Measurements from ENCODE around the gene ITIH4. TPM values are rescaled to one million over a fixed set of nuclear protein-coding genes. Genes with fewer than 3 reads are reported as not detected.
A peak's percentile ranks its signal among the peaks of the same experiment; 100 is the strongest.

ITIH4 gene
- total RNA-seq, 6 donors from 2014 or later, result 9.9 to 102 (median 21.8) TPM

- Histone ChIP-seq H3K36me3 (no peaks in the 10 kb centered on the region), H3K27ac (no peak overlapping the region), H3K4me3 (no peak overlapping the region), H3K27me3 (no peaks in the 10 kb centered on the region), H3K4me1 (no peaks in the 10 kb centered on the region), H3K9me3 (no peaks in the 10 kb centered on the region)
- TF ChIP-seq CTCF (IDR thresholded peaks at IDR 0.05), result no peak
- TF ChIP-seq EP300 (IDR thresholded peaks at IDR 0.05), result no peak
- no peak for TF ChIP-seq POLR2A (IDR thresholded peaks at IDR 0.05)
- 90 to 92% methylated on average over 2 to 5 of the region's 5 CpGs for WGBS, 2 donors
- DNase-seq (no peak), ATAC-seq (ENCODE audit: low FRiP score in 2 of 2) (no peak)
These were observed 45.4 kb downstream of the ITIH4 start for GRCh38 chr3:52784931-52785590.

GRCh38 chr3:52784021-52784621 is 46.4 kb downstream of the ITIH4 start:
- no peak overlapping the region for H3K4me3 ChIP-seq
- ATAC-seq (ENCODE audit: low FRiP score in 2 of 2) (no peak), DNase-seq (no peak)
- no peak overlapping the region for H3K27ac ChIP-seq
- H3K4me1 ChIP-seq, result no peaks in the 10 kb centered on the region
- no peaks in the 10 kb centered on the region for H3K36me3 ChIP-seq
- no peaks in the 10 kb centered on the region for H3K27me3 ChIP-seq
- no peaks in the 10 kb centered on the region for H3K9me3 ChIP-seq
- 92 to 94% methylated on average over 13 to 18 of the region's 18 CpGs for WGBS, 2 donors
- no peak for TF ChIP-seq POLR2AphosphoS5 (IDR thresholded peaks at IDR 0.05)
- no peak for TF ChIP-seq EP300 (IDR thresholded peaks at IDR 0.05)
- no peak for TF ChIP-seq CTCF (IDR thresholded peaks at IDR 0.05)
- no peak for TF ChIP-seq POLR2A (IDR thresholded peaks at IDR 0.05)

GRCh38 chr3:52783211-52783555 is 47.3 kb downstream of the ITIH4 start:
- ATAC-seq (ENCODE audit: low FRiP score in 2 of 2), result no peak
- Histone ChIP-seq H3K27me3 (no peaks in the 10 kb centered on the region), H3K4me1 (no peaks in the 10 kb centered on the region), H3K36me3 (no peaks in the 10 kb centered on the region), H3K9me3 (no peaks in the 10 kb centered on the region), H3K27ac (no peak overlapping the region), H3K4me3 (no peak overlapping the region)
- TF ChIP-seq CTCF (IDR thresholded peaks at IDR 0.05), result no peak
- 87% methylated on average over 3 of the region's 3 CpGs; no CpG with 5 or more reads in 1 of the 2 donors for WGBS, 2 donors
- no peak for DNase-seq

GRCh38 chr3:52782412-52783210 is 47.9 kb downstream of the ITIH4 start:
- TF ChIP-seq CTCF (IDR thresholded peaks at IDR 0.05) (no peak), POLR2A (IDR thresholded peaks at IDR 0.05) (no peak)
- no peaks in the 10 kb centered on the region for H3K27me3 ChIP-seq
- DNase-seq, result peak in 1 of 2 donors; percentile 10

More at GRCh38 chr3:52782412-52783210, 47.9 kb downstream of the ITIH4 start:
- 71 to 72% methylated on average over 12 of the region's 12 CpGs for WGBS, 2 donors
- Histone ChIP-seq H3K4me1 (no peaks in the 10 kb centered on the region), H3K4me3 (no peak overlapping the region), H3K27ac (no peak overlapping the region), H3K36me3 (no peaks in the 10 kb centered on the region), H3K9me3 (no peaks in the 10 kb centered on the region)
- no peak for ATAC-seq (ENCODE audit: low FRiP score in 2 of 2)

All from upper lobe of left lung (tissue), 6 donors.